C4-2B (cell line): ENCODE results near the gene MAPK14.

ENCODE experiments used
- ZFX ChIP-seq: fragments of 450-650 bp; IDR thresholded peaks from 2 replicates; pipeline ENCODE4 v1.6.1; 2017
- TF ChIP-seq, protein P1 (sequence below): fragments of 450-650 bp; conservative IDR thresholded peaks from 2 replicates; pipeline ENCODE4 v1.5.1; 2017; ENCODE audit warnings: mild to moderate bottlenecking

DNA sequence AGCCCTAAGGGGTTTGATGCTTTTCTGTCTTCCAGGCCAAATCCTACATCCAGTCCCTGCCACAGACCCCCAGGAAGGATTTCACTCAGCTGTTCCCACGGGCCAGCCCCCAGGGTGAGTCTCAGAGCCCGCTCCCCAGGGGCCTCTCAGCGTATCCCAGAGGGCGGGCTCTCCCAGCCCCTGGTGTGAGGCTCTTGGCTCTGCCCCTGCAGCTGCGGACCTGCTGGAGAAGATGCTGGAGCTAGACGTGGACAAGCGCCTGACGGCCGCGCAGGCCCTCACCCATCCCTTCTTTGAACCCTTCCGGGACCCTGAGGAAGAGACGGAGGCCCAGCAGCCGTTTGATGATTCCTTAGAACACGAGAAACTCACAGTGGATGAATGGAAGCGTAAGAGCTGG lies 111.1 kb downstream of the MAPK14 start:
- TF ChIP-seq, protein P1, sequence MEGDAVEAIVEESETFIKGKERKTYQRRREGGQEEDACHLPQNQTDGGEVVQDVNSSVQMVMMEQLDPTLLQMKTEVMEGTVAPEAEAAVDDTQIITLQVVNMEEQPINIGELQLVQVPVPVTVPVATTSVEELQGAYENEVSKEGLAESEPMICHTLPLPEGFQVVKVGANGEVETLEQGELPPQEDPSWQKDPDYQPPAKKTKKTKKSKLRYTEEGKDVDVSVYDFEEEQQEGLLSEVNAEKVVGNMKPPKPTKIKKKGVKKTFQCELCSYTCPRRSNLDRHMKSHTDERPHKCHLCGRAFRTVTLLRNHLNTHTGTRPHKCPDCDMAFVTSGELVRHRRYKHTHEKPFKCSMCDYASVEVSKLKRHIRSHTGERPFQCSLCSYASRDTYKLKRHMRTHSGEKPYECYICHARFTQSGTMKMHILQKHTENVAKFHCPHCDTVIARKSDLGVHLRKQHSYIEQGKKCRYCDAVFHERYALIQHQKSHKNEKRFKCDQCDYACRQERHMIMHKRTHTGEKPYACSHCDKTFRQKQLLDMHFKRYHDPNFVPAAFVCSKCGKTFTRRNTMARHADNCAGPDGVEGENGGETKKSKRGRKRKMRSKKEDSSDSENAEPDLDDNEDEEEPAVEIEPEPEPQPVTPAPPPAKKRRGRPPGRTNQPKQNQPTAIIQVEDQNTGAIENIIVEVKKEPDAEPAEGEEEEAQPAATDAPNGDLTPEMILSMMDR: no peak
- no peak for TF ChIP-seq ZFX
